HG02763 (cell line): ENCODE data around the gene KCTD18.
A peak's percentile ranks its signal among the peaks of the same experiment; 100 is the strongest.

Experiments used
- ATAC-seq: cut with Tn5 transposase; IDR thresholded peaks from one replicate; pipeline ENCODE4 v1.9.1; 2021; ENCODE audit warnings: mild to moderate bottlenecking, moderate library complexity; ENCODE audit not compliant: unreplicated experiment

The KCTD18 gene

GRCh38 chr2:200509612-200510433 is at the start of gene KCTD18:
KCTD18 (minus strand) TSS chr2:200510068; CDS start chr2:200507016, 3,052 bp downstream.
- peak; percentile 99 for ATAC-seq

- ATAC-seq, result no peak
These were observed 30.9 kb upstream of the KCTD18 start for GRCh38 chr2:200540793-200541192.

- ATAC-seq, result no peak
These were observed 28.3 kb upstream of the KCTD18 start for GRCh38 chr2:200538139-200538538.

GRCh38 chr2:200534572-200534971 is 24.7 kb upstream of the KCTD18 start:
- ATAC-seq, result no peak

- ATAC-seq, result no peak
These were observed 23.9 kb upstream of the KCTD18 start for GRCh38 chr2:200533754-200534153.

- ATAC-seq, result no peak
These were observed 18.4 kb upstream of the KCTD18 start for GRCh38 chr2:200528228-200528627.

- peak; percentile 100 for ATAC-seq
These were observed 16.2 kb upstream of the KCTD18 start, which contains the start of gene SGO2 for GRCh38 chr2:200525882-200526651. SGO2 (plus strand) TSS chr2:200526207; CDS start chr2:200532976, 6,769 bp downstream.

GRCh38 chr2:200525551-200525881 is 15.6 kb upstream of the KCTD18 start:
- no peak for ATAC-seq

- no peak for ATAC-seq
These were observed 15.2 kb upstream of the KCTD18 start for GRCh38 chr2:200525066-200525465.

- no peak for ATAC-seq
These were observed 13.7 kb upstream of the KCTD18 start for GRCh38 chr2:200523604-200524003.

- no peak for ATAC-seq
These were observed 13.3 kb upstream of the KCTD18 start for GRCh38 chr2:200523158-200523557.

- ATAC-seq, result no peak
These were observed 5.3 kb upstream of the KCTD18 start for GRCh38 chr2:200515155-200515554.

- ATAC-seq, result no peak
These were observed 645 bp downstream of the KCTD18 start for GRCh38 chr2:200509235-200509611.

- ATAC-seq, result no peak
These were observed 2.7 kb downstream of the KCTD18 start for GRCh38 chr2:200507179-200507578.

- ATAC-seq, result no peak
These were observed 3.2 kb downstream of the KCTD18 start for GRCh38 chr2:200506679-200507078.

GRCh38 chr2:200502196-200502595 is 7.7 kb downstream of the KCTD18 start:
- no peak for ATAC-seq

GRCh38 chr2:200498402-200499162 is 11.3 kb downstream of the KCTD18 start:
- no peak for ATAC-seq

- no peak for ATAC-seq
These were observed 13.2 kb downstream of the KCTD18 start for GRCh38 chr2:200496696-200497095.

- ATAC-seq, result no peak
These were observed 15.8 kb downstream of the KCTD18 start for GRCh38 chr2:200494048-200494447.

GRCh38 chr2:200492656-200493055 is 17.2 kb downstream of the KCTD18 start:
- ATAC-seq, result no peak

GRCh38 chr2:200490001-200490400 is 19.9 kb downstream of the KCTD18 start:
- ATAC-seq, result no peak
